CMK (cell line): ENCODE measurements around the gene LARP4B.

ENCODE experiments used
- DNase-seq: peaks from one replicate; pipeline ENCODE4 v3.0.0-alpha.2; 2010; ENCODE audit warnings: low read depth

The LARP4B gene

DNA sequence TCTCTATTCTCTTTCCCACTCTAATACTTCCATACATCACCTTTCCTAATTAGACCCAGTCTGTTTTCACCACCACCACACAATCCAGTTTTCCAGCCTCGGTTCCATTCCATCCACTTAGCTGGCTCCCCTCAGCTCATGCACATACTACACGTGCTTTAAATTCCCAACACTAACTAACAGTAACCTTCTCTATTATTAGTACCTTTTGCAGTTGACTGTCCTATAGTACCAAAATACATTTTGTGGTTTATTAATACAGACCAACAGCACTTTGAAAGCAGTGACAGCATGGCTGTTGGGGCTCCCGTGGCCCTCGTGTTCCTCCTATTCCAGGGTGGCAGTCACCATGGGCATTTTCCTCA, 64.9 kb downstream of the LARP4B start:
- no peak for DNase-seq

DNA sequence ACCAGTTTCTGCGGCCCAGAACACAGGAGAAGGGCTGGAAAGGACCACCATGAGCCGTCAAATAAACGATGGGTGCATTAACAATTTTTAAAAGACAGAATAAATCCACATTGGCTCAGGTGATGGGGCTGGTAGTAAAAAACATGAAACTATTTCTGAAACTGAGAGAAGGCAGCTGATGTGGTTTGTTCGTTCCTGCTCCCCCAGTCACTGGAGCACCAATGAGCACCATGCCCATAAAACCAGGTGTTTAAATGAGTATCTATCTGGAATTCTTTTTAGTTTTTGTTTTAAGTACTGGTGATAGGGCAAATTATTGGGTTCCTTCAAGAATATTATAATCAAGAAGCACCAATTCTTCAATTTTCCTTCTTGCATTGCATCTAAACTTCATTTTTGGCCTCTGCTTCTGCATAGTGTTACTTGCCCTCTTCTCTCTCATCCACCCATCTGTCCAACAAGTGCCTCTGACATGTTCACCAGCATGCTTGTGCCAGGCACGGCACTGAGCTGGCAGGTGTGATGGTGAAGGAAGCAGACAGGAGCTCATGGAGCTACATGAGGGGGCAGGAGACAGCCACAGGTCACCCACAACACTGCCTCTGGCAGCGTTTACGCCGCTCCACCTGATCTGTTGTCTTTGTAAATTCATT, 65.5 kb downstream of the LARP4B start:
- no peak for DNase-seq

DNA sequence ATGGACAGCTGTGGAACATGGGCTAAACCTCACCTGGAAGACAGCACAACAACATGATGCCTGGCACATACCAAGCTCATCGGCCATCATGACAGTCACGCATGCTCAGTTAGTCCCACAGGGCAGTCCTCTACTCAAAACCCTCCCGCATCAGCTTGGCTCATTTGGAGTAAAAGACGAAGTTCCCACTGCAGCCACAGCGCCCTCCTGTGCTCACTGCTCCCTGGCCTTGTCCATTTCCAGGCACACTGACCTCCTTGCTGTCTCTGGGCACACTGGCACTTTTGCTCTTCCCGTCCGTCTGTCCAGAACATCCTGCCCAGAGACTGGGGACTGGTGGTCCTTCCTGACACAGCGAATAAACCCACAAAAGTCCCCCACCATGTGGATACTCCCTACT, 66.2 kb downstream of the LARP4B start:
- no peak for DNase-seq

DNA sequence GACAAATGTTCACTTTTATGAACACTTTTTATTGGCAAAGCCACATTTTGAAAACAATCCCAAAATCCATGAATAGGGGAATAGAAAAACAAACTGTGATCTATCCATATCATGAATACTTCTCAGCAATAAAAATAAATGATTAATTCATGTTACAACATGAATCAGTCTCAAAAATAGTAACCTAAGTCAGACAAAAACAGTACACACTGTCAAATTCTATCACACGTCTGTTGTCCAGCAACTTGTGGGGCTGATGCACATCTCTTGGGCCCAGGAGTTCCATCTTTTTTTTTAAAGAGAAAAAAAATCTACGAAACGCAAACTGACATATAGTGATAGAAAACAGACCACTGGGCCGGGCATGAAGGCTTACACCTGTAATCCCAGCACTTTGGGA, 71.0 kb downstream of the LARP4B start:
- DNase-seq = no peak

DNA sequence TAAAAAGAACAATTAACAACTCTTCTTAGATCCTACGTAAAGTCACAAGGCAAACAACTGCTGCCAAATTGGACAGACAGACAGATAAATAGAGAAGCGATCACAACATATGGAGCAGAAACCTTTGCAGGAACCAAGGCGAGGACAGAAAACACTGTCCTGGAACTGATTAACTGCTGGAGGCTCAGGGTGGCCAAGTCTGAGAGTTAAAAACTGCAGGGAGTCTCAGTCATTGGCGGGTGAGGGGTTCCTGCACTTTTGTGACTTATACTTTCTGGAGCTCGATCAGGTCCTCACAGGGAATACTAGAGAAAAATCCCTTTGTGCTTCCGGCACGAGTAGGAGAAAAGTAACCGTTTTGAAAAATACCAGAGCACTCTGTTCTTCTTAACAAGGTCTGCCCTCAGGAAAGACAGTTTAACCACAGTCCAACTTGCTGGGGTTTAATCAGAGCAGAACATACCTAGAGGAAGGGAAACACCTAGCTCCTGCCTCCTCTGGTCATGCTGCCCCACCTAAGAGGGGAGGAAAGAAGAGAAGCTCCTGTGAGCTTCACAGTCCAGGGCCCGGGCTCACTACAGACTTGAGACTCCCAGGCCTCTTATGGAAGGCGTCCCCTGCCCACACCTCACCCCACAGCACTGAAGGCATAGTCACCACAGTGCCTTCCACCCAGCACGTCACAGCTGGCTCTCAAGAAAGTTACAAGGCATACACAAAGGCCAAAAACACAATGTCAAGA, 74.9 kb downstream of the LARP4B start:
- DNase-seq = no peak

DNA sequence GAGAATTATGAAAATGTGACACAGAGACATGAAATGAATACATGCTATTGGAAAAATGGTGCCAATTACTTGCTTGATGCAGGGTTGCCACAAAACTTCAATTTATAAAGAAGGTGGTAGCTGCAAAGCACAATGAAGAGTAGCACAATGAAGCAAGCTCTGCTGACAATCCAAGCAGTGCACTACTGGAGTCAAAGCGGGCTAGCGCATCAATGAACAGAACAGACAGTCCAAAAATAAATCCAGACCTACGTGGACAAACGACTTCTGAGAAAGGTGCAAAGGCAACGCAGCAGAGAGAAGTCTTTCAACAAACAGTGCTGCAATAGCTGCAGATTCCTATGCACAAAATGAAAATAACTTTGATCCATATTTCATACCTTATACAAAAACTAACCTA, 75.8 kb downstream of the LARP4B start:
- no peak for DNase-seq

DNA sequence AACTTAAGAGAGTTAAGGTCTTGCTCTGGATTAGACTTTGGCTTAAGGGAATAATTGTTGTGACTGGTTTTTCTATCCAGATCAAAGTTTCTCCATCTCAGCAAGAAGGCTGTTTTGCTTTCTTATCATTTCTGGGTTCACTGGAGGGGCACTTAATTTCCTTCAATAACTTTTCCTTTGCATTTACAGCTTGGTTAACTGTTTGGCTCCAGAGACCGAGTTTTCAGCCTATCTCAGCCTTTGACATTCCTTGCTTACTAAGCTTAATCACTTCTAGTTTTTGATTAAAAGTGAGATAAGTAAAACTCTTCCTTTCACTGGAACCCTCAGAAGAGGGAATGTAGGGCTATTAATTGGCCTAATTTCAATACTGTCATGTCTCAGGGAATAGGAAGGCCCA, 76.4 kb downstream of the LARP4B start:
- no peak for DNase-seq

DNA sequence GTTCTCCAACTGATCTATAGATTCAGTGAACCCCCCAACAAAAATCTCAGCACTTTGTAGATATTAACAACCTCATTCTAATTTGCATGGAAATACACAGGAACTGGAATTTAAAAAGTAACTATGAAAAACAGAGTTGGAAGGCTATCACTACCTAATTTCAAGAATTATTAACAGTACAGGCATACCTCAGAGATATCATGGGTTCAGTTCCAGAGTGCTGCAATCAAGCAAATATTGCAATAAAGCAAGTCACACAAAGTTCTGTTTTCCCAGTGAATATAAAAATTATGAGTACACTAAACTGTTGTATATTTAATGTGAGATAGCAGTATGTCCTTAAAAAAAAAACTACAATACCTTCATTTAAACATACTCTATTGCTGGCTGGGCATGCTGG, 78.5 kb downstream of the LARP4B start:
- no peak for DNase-seq

DNA sequence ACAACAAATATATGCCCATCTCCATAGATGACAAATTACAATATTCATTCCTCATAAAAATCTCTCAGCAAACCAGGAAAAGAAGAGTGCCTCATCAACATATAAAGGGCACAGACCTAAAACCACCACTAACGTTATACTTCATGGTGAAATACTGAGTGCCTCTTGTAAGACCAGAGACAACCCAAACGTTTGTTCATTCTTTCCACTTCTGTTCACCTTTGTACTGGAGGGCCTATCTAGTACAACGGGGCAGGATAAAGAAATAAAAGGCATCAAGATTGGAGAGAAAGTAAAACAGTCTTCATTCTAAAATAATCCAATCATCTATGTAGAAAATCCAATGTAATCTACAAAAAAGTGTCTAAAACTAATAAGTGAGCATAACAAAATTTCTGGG, 79.1 kb downstream of the LARP4B start:
- no peak for DNase-seq

DNA sequence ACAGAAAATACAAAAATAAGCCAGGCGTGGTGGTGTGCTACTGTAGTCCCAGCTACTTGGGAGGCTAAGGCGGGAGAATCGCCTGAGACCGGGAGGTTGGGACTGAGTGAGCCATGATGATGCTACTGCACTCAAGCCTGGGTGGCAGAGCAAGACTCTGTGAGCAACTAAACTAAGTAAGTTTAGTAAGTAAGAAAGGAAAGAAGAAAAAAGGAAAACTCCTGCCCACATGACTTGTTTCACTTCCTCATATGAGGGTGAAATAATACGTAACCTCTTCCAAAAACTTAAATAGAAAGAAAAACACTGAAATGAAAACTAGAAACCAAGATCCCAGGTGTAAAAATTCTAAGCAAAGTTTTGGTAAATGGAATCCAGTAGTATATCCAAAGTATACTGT, 79.6 kb downstream of the LARP4B start:
- no peak for DNase-seq

DNA sequence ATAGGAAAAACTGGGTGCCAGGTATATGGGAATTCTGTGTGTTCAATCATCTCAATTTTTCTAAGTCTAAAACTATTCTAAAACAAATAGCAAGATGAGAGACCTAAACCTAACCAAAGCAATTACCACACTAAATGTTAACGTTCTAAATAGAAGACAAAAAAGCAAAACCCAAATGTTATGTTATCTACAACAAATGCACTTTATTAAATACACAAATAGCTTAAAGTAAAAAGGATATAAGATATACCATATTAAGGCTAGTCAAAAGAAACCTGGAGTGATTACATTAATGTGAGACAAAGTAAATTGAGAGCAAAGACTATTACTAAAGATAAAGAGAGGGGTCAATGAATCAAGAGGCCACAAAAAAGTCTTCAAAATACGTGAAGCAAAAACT, 81.4 kb downstream of the LARP4B start:
- DNase-seq = no peak

DNA sequence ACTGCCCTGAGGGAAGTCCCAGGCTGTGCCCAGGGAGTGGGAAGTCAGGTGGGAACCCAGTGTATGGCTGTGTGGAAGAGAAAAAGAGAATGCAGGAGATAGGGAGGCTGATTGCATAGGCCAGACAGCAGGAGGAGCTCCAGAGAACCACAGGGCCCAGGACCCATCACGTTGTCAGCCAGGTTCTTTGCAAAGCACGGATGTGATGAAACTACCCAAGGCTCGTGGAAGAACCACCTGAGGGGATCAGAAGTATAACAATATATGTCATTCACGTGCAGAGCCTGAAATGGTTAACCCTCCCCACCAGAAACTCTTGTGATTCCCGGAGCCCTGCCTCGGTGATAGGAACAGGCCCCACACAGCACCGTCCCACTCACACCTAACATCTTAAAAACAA, 83.6 kb downstream of the LARP4B start:
- no peak for DNase-seq

DNA sequence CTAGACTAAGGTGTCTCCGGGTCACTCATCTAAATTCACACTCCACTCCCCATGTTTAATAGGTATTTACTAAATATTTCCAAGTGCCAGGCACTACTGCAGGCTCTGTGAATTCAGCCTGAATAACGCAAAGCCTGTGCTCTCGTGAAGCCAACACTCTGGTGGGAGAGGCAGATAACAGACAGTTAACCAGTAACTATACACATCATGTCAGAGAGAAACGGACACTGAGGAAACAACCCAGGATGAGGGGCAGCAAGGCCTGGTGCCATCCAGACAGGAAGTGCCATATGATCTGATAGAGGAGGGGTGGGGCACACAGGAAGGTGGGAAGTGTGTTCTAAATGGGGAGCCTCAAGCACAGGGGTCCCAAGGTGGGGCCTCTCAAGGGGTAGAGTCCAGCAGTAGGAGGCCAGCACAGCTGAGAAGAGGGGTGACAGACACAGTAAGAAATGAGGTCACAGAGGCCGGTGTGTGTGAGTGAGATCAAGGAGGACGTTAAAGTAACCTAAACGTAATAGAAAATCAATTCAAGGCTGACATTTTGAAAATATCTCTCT, 85.3 kb downstream of the LARP4B start:
- DNase-seq = peak; percentile 15

DNA sequence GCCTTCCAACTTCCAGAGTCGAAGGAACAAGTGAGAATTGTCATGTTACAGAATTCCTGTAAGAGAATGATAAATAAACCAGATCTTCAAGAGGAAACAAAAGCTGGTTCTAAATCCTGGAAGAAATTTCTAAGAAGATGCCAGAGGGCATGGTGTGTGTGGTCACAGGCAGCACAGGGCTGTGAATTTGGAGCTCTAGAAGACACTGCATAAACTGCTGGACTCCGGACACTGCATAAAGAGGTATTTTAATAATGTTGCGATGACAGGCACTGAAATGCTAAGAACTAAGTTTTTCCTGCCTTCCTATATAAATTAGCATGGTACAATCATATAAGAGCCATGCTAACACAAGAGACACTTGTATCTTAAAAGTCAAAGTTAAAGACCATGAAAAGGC, 86.0 kb downstream of the LARP4B start:
- DNase-seq = no peak

DNA sequence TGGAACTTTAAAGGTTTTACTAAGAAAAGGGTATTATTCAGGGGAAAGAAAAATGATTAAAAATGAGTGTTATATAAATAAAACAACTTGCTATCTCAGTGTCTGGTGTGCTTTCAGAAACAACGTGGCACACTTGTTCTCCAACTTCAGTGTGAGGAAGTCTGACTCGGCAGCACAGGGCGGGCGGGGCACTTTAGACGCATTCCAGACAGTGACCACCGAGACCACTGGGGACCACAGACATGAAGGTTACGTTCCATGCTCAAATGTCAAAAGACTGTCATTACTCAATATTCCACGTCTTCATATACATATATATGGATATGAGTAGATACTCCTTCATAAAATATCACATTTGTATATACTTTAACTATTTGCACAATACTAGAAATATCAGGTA, 87.0 kb downstream of the LARP4B start:
- no peak for DNase-seq

DNA sequence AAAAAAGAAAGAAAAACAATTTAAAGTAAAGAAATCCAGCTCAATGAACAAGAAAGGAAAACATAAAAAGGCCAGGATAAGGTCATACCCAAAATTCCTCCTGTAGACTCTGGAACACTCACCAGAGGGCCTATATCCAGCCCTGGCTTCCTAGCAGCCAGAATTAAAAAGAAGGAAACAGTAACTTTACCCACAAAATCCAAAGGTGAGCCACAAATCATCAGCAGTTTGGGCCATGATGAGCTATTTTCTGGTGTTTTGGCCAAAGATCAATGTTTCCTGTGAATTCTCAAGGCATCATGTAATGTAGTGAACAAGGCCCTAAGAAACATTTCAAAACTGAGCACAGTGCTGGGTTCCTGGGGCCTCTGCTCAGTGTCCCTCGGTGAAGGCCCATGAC, 87.8 kb downstream of the LARP4B start:
- DNase-seq = no peak

DNA sequence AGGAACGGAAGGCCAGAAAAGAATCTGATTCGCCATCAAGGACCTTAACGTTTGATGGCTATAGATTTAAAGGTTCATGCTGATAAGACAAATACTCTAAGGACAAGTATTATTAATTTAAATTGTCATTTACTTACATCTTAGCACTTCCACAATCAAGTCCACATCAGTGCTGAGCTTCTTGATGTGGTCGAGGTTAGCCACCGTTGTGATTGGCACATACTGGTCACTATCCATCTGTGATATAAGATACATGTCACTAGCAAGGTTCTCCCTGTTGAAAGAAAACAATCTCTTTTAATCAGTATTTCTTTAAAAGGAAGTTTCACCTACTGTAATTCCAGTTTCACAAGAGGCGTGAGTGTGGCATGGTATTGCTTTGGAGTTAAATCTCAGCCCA, 88.7 kb downstream of the LARP4B start:
- DNase-seq = no peak

DNA sequence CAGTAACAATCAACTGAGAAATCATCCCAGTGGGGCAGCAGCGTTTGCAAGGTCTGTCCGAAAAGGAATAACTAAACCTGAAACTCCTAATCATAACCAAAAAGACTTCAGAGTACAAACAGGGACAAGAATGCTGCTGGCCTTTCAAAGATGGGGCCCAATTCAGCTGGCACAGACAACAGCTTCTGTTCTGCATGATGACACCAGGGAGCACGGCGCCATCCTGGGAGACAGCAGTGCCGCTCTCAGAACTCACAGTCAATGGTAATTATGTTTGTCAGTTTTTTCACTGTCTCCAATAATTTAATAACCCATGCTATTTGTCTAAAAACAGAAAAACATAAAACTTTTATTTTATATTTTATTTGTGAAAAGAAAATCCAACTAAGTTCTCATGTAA, 90.0 kb downstream of the LARP4B start:
- DNase-seq = no peak

DNA sequence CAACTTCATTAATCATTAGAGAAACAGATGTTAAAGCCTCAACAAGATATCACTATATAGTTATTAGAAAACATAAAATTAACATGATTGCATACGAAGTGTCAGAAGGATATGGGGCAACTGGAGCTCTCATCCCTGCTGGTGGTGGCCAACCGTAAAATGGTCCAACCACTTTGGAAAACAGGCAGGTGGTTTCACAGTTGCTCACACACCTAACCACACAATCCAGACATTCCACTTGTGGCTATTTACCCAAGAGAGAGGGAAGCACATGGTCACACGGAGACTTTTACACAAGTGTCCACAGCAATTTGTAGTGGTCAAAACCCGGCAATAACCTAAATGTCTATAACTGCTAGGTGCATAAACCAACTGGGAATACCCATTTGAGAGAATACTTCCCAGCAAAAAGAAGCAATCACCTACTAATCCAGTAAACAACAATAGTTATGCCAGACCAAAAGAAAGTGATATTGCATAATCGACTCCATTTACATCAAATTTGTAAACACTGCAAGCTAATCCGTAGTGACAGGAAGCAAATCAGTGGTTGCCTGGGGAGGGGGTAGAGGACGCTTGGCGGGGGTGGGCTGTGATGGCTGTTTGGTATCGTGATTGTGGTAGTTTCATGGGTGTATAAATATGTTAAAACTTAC, 91.8 kb downstream of the LARP4B start:
- DNase-seq = no peak

DNA sequence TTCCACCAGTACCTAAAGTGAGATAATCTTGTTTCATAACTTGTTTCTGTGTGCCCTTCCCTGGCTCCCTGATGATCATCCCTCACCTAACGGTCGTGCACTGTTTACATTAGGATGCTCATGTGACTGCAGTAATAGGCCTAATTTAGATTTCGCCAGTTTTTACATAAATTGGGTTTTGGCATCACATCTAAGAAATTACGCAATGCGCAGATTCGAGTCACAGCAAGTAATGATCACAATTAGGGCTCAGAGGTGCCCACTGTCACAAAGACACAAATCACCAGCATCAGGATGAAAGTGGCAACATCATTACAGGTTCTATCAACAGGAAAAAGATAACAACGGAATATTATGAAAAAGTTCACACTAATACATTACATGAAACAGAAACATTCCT, 94.7 kb downstream of the LARP4B start:
- no peak for DNase-seq

DNA sequence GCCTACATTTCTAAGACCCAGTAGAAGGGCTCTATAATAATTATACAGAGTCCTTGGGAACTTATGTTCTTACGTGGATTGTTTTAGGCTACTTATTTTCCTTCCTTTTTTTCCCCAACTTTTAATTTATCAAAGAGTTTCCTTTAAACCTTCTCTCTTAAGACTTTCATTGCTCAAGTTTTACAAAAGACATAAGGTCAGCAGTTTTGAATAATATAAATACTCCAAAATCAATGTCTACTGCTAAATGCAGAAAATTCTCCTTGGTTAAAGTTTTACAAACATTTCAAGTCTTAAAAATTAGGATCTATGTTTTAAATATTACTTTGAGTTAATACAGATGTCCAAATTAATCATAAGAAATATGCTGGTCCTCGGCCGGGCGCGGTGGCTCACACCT, 97.0 kb downstream of the LARP4B start:
- DNase-seq = no peak

DNA sequence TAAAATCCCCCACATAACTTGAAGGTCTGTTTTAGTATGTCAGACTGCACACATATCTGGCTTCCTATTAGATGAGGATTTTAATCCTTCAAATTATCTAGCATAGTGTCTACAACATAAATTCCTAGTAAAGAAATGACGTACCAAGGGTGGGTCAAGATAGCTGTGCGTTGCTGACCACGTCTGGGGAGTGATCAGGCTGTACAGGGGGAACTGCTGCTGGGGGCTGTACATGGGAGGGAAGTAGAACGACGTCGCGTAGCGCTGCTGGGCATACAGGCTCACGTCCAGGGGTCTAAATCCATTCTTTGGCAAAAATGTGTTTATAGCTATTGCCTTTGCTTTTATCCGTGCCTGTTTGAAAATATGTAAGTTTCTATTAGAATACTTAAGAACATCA, 102.3 kb downstream of the LARP4B start:
- no peak for DNase-seq

DNA sequence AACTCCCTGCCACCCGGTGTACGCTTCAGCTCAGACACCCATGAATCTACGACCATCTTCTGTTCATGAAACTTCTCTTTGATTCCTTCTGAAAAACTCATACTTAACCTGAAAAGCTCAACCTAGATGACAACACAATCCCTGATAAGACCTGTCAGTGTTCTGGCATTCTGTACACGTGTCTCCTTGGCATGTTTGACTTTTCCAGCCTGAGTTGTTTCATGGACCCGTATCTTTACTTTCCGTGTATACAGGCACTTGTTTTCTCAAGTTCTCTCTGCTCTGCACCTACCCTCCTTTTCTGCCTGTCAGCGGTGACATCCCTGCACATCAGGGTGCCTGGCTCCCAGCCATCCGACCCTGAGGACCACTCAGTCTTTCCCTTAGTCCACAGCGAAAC, 103.3 kb downstream of the LARP4B start:
- DNase-seq = no peak
